ENCODE results near the gene SYNGAP1.

SYNGAP1 gene

DNA sequence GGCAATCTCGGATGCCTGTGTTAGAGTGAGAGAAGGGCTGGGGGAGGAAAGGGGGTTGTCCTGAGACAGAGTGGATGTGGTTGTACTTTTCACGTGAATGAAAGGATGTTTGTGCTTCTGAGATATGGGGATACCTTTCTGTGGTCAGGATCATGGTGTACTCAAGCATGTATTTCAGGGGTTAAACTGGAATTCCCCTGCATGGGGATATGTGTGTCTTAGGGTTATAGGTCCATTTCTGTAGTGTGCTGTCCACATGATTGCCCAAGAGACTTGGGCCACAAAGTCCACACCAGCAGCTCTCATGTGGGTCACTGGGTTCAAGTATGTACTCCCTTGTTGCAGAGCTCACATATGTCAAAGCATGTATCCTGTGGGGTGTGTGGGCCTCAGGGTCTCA is 10.5 kb downstream of the SYNGAP1 start:
- TF ChIP-seq, protein P1, sequence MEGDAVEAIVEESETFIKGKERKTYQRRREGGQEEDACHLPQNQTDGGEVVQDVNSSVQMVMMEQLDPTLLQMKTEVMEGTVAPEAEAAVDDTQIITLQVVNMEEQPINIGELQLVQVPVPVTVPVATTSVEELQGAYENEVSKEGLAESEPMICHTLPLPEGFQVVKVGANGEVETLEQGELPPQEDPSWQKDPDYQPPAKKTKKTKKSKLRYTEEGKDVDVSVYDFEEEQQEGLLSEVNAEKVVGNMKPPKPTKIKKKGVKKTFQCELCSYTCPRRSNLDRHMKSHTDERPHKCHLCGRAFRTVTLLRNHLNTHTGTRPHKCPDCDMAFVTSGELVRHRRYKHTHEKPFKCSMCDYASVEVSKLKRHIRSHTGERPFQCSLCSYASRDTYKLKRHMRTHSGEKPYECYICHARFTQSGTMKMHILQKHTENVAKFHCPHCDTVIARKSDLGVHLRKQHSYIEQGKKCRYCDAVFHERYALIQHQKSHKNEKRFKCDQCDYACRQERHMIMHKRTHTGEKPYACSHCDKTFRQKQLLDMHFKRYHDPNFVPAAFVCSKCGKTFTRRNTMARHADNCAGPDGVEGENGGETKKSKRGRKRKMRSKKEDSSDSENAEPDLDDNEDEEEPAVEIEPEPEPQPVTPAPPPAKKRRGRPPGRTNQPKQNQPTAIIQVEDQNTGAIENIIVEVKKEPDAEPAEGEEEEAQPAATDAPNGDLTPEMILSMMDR (IDR thresholded peaks at IDR 0.05; ENCODE audit: borderline replicate concordance, insufficient read depth, low read depth, low read length), result no peak
- H3K4me3 ChIP-seq (ENCODE audit: low read depth, low read length), result no peak overlapping the region

DNA sequence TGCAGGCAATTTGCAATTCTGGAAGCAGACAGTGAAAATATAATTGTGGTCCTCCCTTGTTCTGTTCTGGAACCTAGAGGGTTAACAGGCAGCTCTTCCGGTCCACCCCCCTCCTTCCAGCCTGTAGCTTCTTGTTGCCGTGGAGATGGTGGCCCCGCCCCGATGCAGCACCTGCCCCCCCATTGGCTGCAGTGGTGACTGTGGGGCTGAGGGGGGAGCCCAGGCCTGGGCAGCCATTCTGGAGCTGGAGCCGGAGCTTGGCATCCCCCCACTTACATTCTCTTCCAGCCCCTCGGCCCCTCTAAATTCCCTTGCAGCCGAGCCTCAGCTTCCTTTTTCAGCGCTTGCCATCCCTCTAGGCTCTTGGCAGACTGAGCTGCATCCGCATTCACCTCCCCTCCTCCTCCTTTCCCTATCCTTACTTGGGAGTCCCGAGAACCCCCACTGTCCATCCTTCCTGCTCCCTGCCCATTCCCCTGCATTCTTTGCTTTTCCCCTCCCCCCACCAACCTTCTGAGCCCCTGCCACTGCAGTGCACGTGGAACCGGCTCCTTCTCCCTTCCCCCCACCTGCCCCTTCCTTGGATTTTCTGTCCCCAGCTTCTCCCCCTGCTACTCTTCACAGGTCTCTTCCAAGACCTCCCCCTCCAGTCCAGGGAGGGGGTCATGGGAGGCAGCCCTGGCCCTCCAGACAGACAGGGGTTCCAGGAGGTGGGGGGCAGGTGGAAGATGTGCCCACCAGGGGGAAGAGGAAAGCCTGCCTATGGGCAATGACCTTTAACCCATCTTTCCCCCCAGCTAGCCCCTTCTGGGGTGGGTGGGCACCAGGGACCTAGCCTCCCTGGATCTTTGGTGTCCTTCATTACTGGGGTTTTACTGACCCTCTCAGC is 11.4 kb downstream of the SYNGAP1 start:
- H3K4me3 ChIP-seq (ENCODE audit: low read depth, low read length), result peak overlapping the region; percentile 33
- TF ChIP-seq, protein P1 (IDR thresholded peaks at IDR 0.05; ENCODE audit: borderline replicate concordance, insufficient read depth, low read depth, low read length), result no peak

DNA sequence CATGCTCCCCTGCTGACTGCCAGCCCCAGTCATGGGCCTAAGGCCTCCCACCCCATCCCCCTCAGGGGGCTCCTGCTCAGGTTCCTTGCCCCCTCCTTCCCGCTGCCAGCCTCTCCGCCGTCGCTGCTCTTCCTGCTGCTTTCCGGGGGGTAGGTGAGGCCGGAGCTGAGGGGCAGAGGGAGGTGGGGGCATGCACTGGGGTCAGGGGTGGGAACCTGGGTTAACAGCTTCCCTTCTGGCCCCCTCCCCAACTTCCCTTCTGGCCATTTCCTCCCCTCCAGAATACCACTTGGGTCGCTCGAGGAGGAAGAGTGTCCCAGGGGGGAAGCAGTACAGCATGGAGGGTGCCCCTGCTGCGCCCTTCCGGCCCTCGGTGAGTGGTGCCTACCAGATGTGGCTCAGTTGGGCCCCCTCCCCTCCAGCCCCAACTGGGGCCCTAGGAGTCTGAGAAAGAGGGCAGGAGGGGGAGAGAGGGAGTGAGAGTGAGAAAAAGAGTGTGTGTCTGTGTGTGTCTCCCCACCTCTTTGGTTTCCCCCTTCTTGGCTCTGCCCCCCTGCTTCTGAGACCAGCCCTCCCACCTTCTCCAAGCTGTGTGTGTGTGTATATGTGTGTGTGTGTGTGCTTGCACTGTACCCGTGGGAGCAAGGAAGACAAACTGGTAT is 12.1 kb downstream of the SYNGAP1 start:
- H3K4me3 ChIP-seq (ENCODE audit: low read depth, low read length), result no peak overlapping the region
- TF ChIP-seq, protein P1 (IDR thresholded peaks at IDR 0.05; ENCODE audit: borderline replicate concordance, insufficient read depth, low read depth, low read length), result no peak

DNA sequence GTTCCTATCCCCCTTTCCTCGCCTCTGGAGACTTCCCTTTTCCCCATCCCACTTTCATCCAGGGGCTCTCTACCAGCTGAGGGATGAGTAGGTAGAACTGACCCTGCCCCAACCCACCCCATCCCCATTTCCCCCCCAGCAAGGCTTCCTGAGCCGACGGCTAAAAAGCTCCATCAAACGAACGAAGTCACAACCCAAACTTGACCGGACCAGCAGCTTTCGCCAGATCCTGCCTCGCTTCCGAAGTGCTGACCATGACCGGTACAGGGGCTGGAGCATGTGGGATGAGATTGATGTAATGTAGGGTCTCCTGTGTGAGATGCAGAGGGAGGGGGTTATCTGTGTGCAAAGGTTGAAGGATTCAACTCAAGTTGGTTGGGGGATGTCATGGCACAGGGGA is 12.7 kb downstream of the SYNGAP1 start:
- no peak overlapping the region for H3K4me3 ChIP-seq (ENCODE audit: low read depth, low read length)

DNA sequence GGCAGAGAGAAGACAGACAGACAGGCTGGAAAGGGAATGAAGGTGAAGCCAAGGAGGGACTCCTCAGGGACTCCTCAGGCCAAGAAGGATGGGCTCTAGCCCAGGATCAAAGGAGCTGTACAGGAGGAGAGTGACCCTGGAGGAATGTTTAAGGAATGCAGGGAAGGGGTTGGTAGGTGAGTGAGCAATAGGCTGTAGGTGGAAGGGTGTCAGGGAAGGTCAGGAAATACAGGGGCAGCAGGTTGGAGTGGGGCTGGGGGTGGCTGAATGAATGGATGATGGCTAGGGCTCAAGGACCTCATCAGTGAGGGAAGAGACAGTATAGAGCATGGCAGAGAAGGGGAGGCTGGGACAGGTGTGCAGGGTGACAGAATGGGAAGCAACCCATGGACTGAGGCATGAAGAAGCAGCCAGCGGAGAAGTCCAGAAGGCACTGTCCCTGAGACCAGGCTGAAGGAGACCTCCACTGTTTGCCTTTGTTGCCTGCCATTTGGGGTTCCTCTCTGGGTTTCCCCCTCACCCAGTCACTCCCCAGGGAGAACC is 13.2 kb downstream of the SYNGAP1 start:
- TF ChIP-seq, protein P1 (IDR thresholded peaks at IDR 0.05; ENCODE audit: borderline replicate concordance, insufficient read depth, low read depth, low read length), result no peak
- no peak overlapping the region for H3K4me3 ChIP-seq (ENCODE audit: low read depth, low read length)

More for the DNA sequence above, 12.7 kb downstream of the SYNGAP1 start:
- TF ChIP-seq, protein P1 (IDR thresholded peaks at IDR 0.05; ENCODE audit: borderline replicate concordance, insufficient read depth, low read depth, low read length), result no peak

DNA sequence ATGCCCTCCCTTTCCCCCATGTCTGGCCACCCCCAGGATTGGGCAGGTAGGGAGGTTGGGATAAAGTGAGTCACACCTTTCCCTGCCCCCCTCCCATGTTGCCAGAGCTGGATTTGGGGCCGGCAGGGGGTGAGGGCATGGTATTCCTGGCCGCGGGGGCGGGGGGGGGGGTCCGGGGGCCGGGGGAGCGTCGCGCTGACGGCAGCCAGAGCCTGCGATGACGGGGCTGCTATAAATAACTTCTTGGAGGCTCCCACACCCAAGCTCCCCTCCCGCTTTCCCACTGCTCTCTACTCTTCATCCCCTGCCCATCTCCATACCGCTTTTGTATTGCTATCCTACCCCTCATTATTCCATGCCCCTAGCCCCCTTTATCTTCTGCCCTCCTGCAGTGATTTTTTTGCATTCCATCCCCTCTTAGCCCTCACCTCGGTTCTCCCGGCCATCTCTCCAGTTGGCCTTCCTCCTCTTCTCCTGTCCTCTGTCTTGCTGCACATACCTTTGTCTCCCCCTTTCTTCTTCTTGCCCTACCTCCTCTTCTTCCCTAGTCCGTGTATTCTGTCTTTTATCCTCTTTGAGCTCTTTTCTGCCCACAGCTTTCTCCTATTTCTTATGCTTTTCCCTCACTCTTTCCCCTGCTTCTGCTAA is 13.8 kb downstream of the SYNGAP1 start:
- TF ChIP-seq, protein P1 (IDR thresholded peaks at IDR 0.05; ENCODE audit: borderline replicate concordance, insufficient read depth, low read depth, low read length), result no peak
- no peak overlapping the region for H3K4me3 ChIP-seq (ENCODE audit: low read depth, low read length)
